ENCODE data around the gene CD7.
A peak's percentile ranks its signal among the peaks of the same experiment; 100 is the strongest.

The CD7 gene

DNA sequence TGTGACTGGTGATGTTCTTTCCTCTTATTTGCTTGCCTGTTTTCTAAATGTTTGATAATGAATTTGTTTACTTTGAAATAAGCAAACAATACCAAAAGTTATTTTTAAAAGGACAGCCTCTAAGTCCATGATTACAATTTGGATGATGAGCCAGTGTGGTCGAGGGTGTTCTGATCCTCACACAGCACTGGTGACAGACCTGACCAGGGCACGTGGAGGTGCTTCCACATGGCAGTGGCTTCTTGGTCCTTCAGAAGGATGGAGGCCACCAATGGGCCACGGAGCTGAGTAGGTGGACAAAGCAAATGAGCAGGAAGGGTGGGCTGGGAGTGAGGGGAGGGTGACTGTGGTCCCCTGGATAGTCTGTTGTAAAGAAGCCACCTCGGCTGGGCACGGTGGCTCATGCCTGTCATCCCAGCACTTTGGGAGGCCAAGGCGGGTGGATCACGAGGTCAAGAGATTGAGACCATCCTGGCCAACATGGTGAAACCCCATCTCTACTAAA is 37.4 kb upstream of the CD7 start:
- no peak for TF ChIP-seq ARNTL (CRISPR knock-in tag; IDR thresholded peaks at IDR 0.05; ENCODE audit: borderline replicate concordance, low read depth)
- TF ChIP-seq ZNF8 (CRISPR knock-in tag; IDR thresholded peaks at IDR 0.05), result no peak
- no peak for ATAC-seq

DNA sequence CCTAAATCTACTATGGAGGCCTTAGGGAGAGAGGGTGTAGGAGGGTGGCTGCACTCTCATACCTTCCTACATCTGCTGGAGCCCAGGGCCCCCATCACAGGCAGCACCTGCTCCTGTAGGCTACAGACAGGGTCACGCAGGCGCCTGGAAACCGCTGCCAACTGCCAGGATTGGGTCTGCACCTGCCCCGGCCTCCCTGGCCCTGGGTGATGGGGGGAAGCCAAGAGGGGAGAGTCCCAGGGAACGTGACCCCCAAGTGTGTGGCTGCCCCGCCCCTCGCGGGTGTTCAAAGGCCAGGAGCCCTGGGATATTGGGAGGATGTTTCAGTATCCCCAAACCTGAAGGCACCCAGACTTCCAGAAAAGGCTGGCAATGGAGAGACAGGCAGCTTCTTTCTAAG is 36.1 kb upstream of the CD7 start:
- TF ChIP-seq ZNF8 (CRISPR knock-in tag; IDR thresholded peaks at IDR 0.05), result no peak
- TF ChIP-seq, protein P1, sequence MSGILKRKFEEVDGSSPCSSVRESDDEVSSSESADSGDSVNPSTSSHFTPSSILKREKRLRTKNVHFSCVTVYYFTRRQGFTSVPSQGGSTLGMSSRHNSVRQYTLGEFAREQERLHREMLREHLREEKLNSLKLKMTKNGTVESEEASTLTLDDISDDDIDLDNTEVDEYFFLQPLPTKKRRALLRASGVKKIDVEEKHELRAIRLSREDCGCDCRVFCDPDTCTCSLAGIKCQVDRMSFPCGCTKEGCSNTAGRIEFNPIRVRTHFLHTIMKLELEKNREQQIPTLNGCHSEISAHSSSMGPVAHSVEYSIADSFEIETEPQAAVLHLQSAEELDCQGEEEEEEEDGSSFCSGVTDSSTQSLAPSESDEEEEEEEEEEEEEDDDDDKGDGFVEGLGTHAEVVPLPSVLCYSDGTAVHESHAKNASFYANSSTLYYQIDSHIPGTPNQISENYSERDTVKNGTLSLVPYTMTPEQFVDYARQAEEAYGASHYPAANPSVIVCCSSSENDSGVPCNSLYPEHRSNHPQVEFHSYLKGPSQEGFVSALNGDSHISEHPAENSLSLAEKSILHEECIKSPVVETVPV (CRISPR knock-in tag; IDR thresholded peaks at IDR 0.05), result no peak
- TF ChIP-seq ZNF565 (CRISPR knock-in tag; conservative IDR thresholded peaks at IDR 0.05; ENCODE audit: low read depth), result no peak
- TF ChIP-seq, protein P2, sequence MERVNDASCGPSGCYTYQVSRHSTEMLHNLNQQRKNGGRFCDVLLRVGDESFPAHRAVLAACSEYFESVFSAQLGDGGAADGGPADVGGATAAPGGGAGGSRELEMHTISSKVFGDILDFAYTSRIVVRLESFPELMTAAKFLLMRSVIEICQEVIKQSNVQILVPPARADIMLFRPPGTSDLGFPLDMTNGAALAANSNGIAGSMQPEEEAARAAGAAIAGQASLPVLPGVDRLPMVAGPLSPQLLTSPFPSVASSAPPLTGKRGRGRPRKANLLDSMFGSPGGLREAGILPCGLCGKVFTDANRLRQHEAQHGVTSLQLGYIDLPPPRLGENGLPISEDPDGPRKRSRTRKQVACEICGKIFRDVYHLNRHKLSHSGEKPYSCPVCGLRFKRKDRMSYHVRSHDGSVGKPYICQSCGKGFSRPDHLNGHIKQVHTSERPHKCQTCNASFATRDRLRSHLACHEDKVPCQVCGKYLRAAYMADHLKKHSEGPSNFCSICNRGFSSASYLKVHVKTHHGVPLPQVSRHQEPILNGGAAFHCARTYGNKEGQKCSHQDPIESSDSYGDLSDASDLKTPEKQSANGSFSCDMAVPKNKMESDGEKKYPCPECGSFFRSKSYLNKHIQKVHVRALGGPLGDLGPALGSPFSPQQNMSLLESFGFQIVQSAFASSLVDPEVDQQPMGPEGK (CRISPR knock-in tag; IDR thresholded peaks at IDR 0.05; ENCODE audit: borderline replicate concordance), result no peak
- TF ChIP-seq ESRRG (CRISPR knock-in tag; IDR thresholded peaks at IDR 0.05), result no peak
- TF ChIP-seq ZFP3 (CRISPR knock-in tag; IDR thresholded peaks at IDR 0.05), result no peak
- no peak for TF ChIP-seq OSR1 (CRISPR knock-in tag; IDR thresholded peaks at IDR 0.05)
- TF ChIP-seq SNAI2 (CRISPR knock-in tag; IDR thresholded peaks at IDR 0.05), result no peak
- TF ChIP-seq, protein P3, sequence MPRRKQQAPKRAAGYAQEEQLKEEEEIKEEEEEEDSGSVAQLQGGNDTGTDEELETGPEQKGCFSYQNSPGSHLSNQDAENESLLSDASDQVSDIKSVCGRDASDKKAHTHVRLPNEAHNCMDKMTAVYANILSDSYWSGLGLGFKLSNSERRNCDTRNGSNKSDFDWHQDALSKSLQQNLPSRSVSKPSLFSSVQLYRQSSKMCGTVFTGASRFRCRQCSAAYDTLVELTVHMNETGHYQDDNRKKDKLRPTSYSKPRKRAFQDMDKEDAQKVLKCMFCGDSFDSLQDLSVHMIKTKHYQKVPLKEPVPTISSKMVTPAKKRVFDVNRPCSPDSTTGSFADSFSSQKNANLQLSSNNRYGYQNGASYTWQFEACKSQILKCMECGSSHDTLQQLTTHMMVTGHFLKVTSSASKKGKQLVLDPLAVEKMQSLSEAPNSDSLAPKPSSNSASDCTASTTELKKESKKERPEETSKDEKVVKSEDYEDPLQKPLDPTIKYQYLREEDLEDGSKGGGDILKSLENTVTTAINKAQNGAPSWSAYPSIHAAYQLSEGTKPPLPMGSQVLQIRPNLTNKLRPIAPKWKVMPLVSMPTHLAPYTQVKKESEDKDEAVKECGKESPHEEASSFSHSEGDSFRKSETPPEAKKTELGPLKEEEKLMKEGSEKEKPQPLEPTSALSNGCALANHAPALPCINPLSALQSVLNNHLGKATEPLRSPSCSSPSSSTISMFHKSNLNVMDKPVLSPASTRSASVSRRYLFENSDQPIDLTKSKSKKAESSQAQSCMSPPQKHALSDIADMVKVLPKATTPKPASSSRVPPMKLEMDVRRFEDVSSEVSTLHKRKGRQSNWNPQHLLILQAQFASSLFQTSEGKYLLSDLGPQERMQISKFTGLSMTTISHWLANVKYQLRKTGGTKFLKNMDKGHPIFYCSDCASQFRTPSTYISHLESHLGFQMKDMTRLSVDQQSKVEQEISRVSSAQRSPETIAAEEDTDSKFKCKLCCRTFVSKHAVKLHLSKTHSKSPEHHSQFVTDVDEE (CRISPR knock-in tag; IDR thresholded peaks at IDR 0.05), result no peak
- TF ChIP-seq, protein P4, sequence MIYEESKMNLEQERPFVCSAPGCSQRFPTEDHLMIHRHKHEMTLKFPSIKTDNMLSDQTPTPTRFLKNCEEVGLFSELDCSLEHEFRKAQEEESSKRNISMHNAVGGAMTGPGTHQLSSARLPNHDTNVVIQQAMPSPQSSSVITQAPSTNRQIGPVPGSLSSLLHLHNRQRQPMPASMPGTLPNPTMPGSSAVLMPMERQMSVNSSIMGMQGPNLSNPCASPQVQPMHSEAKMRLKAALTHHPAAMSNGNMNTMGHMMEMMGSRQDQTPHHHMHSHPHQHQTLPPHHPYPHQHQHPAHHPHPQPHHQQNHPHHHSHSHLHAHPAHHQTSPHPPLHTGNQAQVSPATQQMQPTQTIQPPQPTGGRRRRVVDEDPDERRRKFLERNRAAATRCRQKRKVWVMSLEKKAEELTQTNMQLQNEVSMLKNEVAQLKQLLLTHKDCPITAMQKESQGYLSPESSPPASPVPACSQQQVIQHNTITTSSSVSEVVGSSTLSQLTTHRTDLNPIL (CRISPR knock-in tag; IDR thresholded peaks at IDR 0.05; ENCODE audit: low read depth), result no peak
- TF ChIP-seq, protein P5, sequence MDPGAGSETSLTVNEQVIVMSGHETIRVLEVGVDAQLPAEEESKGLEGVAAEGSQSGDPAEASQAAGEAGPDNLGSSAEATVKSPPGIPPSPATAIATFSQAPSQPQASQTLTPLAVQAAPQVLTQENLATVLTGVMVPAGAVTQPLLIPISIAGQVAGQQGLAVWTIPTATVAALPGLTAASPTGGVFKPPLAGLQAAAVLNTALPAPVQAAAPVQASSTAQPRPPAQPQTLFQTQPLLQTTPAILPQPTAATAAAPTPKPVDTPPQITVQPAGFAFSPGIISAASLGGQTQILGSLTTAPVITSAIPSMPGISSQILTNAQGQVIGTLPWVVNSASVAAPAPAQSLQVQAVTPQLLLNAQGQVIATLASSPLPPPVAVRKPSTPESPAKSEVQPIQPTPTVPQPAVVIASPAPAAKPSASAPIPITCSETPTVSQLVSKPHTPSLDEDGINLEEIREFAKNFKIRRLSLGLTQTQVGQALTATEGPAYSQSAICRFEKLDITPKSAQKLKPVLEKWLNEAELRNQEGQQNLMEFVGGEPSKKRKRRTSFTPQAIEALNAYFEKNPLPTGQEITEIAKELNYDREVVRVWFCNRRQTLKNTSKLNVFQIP (CRISPR knock-in tag; IDR thresholded peaks at IDR 0.05; ENCODE audit: borderline replicate concordance, low read depth), result no peak
- TF ChIP-seq ARNTL (CRISPR knock-in tag; IDR thresholded peaks at IDR 0.05; ENCODE audit: borderline replicate concordance, low read depth), result no peak
- no peak for TF ChIP-seq CSDC2 (CRISPR knock-in tag; IDR thresholded peaks at IDR 0.05)
- no peak for ATAC-seq

DNA sequence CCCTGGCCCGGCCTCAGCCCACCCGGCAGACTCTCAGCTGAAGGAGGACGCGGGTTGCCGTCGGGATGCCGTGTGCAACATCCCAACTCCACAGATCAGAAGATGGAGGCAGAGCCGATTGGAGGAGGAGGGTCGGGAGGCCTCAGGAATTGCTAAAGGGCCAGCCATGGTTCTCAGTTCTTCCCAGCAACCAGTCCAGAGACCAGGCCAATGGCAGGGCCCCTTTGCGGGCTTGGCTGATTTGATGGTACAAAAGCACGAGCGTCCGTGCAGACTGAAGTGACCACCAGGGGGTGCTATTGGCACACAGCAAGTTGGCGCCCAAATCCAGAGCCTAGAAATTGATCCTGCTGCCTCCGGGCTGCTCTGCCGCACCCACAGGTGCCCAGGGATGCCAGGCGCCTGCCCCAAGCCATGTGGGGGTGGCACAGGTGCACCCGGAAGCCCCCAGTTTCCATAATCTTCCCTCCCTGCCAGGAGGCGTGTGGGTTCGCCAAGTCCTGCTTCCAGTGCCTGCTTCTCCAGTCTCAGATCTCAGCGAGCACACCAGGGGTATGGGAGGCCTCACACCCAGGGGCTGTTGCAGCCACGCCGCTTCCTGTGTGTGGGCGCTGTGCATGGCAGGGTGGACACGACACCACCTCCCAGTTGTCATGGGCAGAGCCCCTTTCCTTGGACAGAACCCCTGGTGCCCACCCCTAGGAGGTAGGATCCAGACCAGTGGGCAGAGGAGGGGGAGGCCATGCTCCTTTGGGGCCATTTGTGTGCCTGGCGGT is 34.5 kb upstream of the CD7 start:
- TF ChIP-seq, protein P4 (CRISPR knock-in tag; IDR thresholded peaks at IDR 0.05; ENCODE audit: low read depth), result no peak
- TF ChIP-seq ARNTL (CRISPR knock-in tag; IDR thresholded peaks at IDR 0.05; ENCODE audit: borderline replicate concordance, low read depth), result no peak
- TF ChIP-seq TOX (CRISPR knock-in tag; IDR thresholded peaks at IDR 0.05; ENCODE audit: borderline replicate concordance), result no peak
- no peak for TF ChIP-seq PPARA (CRISPR knock-in tag; IDR thresholded peaks at IDR 0.05; ENCODE audit: borderline replicate concordance)
- TF ChIP-seq, protein P3 (CRISPR knock-in tag; IDR thresholded peaks at IDR 0.05), result no peak
- TF ChIP-seq ESRRG (CRISPR knock-in tag; IDR thresholded peaks at IDR 0.05), result no peak
- TF ChIP-seq CSDC2 (CRISPR knock-in tag; IDR thresholded peaks at IDR 0.05), result no peak
- no peak for TF ChIP-seq RARB (CRISPR knock-in tag; IDR thresholded peaks at IDR 0.05)
- peak; percentile 96 for ATAC-seq
